Measurements from ENCODE around the gene TMTC2.

The TMTC2 gene

GRCh38 chr12:83089575-83089974 lies 402.9 kb downstream of the TMTC2 start:
- TF ChIP-seq CTCF (IDR thresholded peaks at IDR 0.05), result no peak

GRCh38 chr12:83092129-83092528 lies 405.4 kb downstream of the TMTC2 start:
- H3K4me3 ChIP-seq, result no peak overlapping the region
- TF ChIP-seq CTCF (IDR thresholded peaks at IDR 0.05), result no peak
- DNase-seq (ENCODE audit: low spot score), result no peak
- H3K27ac ChIP-seq, result no peak overlapping the region

More at GRCh38 chr12:83089575-83089974, 402.9 kb downstream of the TMTC2 start:
- Histone ChIP-seq H3K27ac (no peak overlapping the region), H3K4me3 (no peak overlapping the region)
- DNase-seq (ENCODE audit: low spot score), result no peak

- no peak overlapping the region for H3K4me3 ChIP-seq
- H3K27ac ChIP-seq, result no peak overlapping the region
- TF ChIP-seq CTCF (IDR thresholded peaks at IDR 0.05), result no peak
- no peak for DNase-seq (ENCODE audit: low spot score)
Measured at GRCh38 chr12:83092606-83093005, 405.9 kb downstream of the TMTC2 start.

GRCh38 chr12:83093426-83093825 lies 406.7 kb downstream of the TMTC2 start:
- H3K27ac ChIP-seq, result no peak overlapping the region
- no peak for DNase-seq (ENCODE audit: low spot score)
- TF ChIP-seq CTCF (IDR thresholded peaks at IDR 0.05), result no peak

GRCh38 chr12:83097643-83098342 lies 411.1 kb downstream of the TMTC2 start:
- DNase-seq (ENCODE audit: low spot score), result no peak
- H3K27ac ChIP-seq, result no peak overlapping the region
- TF ChIP-seq CTCF (IDR thresholded peaks at IDR 0.05), result no peak
- no peak overlapping the region for H3K4me3 ChIP-seq

More at GRCh38 chr12:83093426-83093825, 406.7 kb downstream of the TMTC2 start:
- no peak overlapping the region for H3K4me3 ChIP-seq

GRCh38 chr12:83099436-83099835 lies 412.7 kb downstream of the TMTC2 start:
- no peak overlapping the region for H3K4me3 ChIP-seq
- no peak for TF ChIP-seq CTCF (IDR thresholded peaks at IDR 0.05)
- no peak overlapping the region for H3K27ac ChIP-seq
- no peak for DNase-seq (ENCODE audit: low spot score)

GRCh38 chr12:83102499-83102898 lies 415.8 kb downstream of the TMTC2 start:
- TF ChIP-seq CTCF (IDR thresholded peaks at IDR 0.05), result no peak
- no peak for DNase-seq (ENCODE audit: low spot score)
- Histone ChIP-seq H3K4me3 (no peak overlapping the region), H3K27ac (no peak overlapping the region)

Data from coronary artery (tissue), 2 donors.